Upper lobe of right lung (tissue), 1 donor: ENCODE results near the gene EIF4EBP2. TPM values are rescaled to one million over a fixed set of nuclear protein-coding genes. Genes with fewer than 3 reads are reported as not detected.
A peak's percentile ranks its signal among the peaks of the same experiment; 100 is the strongest.

Source experiments
- ATAC-seq: fragments of 200-7000 bp; cut with Tn5 transposase; one replicate; pipeline ENCODE4 v1.9.1; 2020; ENCODE audit warnings: mild to moderate bottlenecking, moderate library complexity
- DNase-seq: peaks from one replicate; pipeline ENCODE4 v3.0.0-alpha.2; 2020
- H3K27ac ChIP-seq: fragments of 200-600 bp; one replicate; pipeline ENCODE4 v1.8.0; 2022
- H3K27me3 ChIP-seq: fragments of 200-600 bp; one replicate; pipeline ENCODE4 v1.8.0; 2022; ENCODE audit warnings: mild to moderate bottlenecking
- H3K36me3 ChIP-seq: fragments of 200-600 bp; one replicate; pipeline ENCODE4 v1.8.0; 2022
- H3K4me1 ChIP-seq: fragments of 200-600 bp; one replicate; pipeline ENCODE4 v1.8.0; 2022
- H3K4me3 ChIP-seq: fragments of 200-600 bp; one replicate; pipeline ENCODE4 v1.8.0; 2022; ENCODE audit warnings: mild to moderate bottlenecking
- H3K9me3 ChIP-seq: fragments of 200-600 bp; one replicate; pipeline ENCODE4 v1.8.0; 2022
- CTCF ChIP-seq: fragments of 200-600 bp; IDR thresholded peaks from one replicate; pipeline ENCODE4 v1.8.0; 2022; ENCODE audit warnings: antibody characterized with exemption
- intact Hi-C: fragments of 100-400 bp; cut with DNase I; formaldehyde crosslinking; loops from one replicate; pipeline ENCODE4 v1.11.0; 2022
- total RNA-seq: library from RNA; stranded (reverse); fragmentation: NEBNext Ultra II Directional; extraction: Animal tissue kit (Norgen Biotek cat#: 25700); gene quantifications from one replicate; pipeline ENCODE4 v1.2.1, GENCODE V29; 2021
- donor health status: DM: no; HTN: yes; CAD: no; lungs with severe emphysema.

The EIF4EBP2 gene
- total RNA-seq, 1 donor from 2014 or later = 79.3 TPM

DNA sequence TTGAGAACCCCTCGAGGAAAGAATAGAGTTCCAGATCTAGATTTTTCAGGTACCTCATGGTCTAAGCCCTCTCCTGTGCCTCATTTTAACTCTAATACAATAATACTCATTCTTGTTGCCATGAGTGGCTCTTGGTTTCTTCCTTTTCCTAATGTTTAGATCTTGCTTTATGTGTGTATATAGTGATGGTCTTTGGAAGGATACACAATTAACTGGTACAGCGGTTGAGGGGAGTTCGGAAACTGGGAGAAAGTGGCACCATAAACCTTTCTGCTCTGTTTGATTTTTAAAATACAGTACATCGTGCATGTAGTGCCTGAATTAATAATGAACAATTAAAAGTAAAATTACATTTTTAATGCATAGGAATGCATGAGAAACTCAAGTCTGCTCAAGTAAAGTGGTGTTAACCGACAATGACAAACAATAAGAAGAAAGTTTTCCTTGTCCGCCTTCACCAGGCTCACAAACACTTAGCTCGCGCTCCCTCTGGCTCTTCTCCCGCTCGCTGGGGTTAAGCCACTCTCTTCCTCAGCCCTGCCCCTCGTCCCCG is 386 bp upstream of the EIF4EBP2 start:
- Histone ChIP-seq H3K27ac (peak overlapping the region; percentile 93), H3K9me3 (no peaks in the 10 kb centered on the region), H3K4me1 (peaks cover 26% of the 10 kb centered on the region), H3K36me3 (peaks cover under 1% of the 10 kb centered on the region), H3K27me3 (no peaks in the 10 kb centered on the region), H3K4me3 (peak overlapping the region; percentile 66)
- DNase-seq (no peak), ATAC-seq (no peak)
- TF ChIP-seq CTCF = no peak
- intact Hi-C loops = no loop called here

DNA sequence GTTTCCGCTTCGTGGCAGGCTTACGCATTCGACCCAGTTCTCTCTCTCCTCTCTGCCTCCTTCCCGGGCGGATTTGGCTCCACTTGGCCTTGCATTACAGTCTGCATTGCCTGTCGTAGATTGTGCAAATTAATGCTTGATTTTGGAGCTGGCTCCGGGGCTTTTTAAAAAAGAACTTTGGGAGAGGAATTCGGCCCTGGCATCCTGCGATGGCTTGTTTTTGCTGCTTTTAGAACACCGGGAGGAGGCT is 767 bp downstream of the EIF4EBP2 start:
- Histone ChIP-seq H3K9me3 (no peaks in the 10 kb centered on the region), H3K4me3 (peak overlapping the region; percentile 66), H3K4me1 (peaks cover 35% of the 10 kb centered on the region), H3K27ac (peak overlapping the region; percentile 93), H3K36me3 (peaks cover 8% of the 10 kb centered on the region), H3K27me3 (no peaks in the 10 kb centered on the region)
- no peak for TF ChIP-seq CTCF
- no peak for DNase-seq
- intact Hi-C loops = no loop called here
- no peak for ATAC-seq

GRCh38 chr10:70405037-70405824 is 1.3 kb downstream of the EIF4EBP2 start:
- Histone ChIP-seq H3K9me3 (no peaks in the 10 kb centered on the region), H3K27ac (peak overlapping the region; percentile 93), H3K36me3 (peaks cover 8% of the 10 kb centered on the region), H3K4me3 (peak overlapping the region; percentile 66), H3K4me1 (peaks cover 36% of the 10 kb centered on the region), H3K27me3 (no peaks in the 10 kb centered on the region)
- DNase-seq = peak; percentile 82
- peak; percentile 87 for ATAC-seq
- intact Hi-C loops = no loop called here
- no peak for TF ChIP-seq CTCF

- intact Hi-C loops = no loop called here
- ATAC-seq (no peak), DNase-seq (no peak)
- peaks cover 19% of the 10 kb centered on the region for H3K36me3 ChIP-seq
- no peak overlapping the region for H3K4me3 ChIP-seq
- H3K27ac ChIP-seq = no peak overlapping the region
- TF ChIP-seq CTCF = no peak
- no peaks in the 10 kb centered on the region for H3K9me3 ChIP-seq
- H3K27me3 ChIP-seq = no peaks in the 10 kb centered on the region
- H3K4me1 ChIP-seq = peaks cover 41% of the 10 kb centered on the region
Measured at GRCh38 chr10:70409772-70410171, 5.8 kb downstream of the EIF4EBP2 start.

- peaks cover 40% of the 10 kb centered on the region for H3K4me1 ChIP-seq
- intact Hi-C loops = no loop called here
- no peak for TF ChIP-seq CTCF
- no peak overlapping the region for H3K4me3 ChIP-seq
- no peaks in the 10 kb centered on the region for H3K9me3 ChIP-seq
- DNase-seq (no peak), ATAC-seq (no peak)
- H3K36me3 ChIP-seq = peaks cover 19% of the 10 kb centered on the region
- no peaks in the 10 kb centered on the region for H3K27me3 ChIP-seq
- no peak overlapping the region for H3K27ac ChIP-seq
Measured at GRCh38 chr10:70410608-70411007, 6.7 kb downstream of the EIF4EBP2 start.
